Loucy (cell line): ENCODE data around the gene ARL5A.

Experiments used
- EZH2phosphoT487 ChIP-seq: fragments of 200-600 bp; IDR thresholded peaks from 2 replicates; pipeline ENCODE4 v1.6.1; 2018; ENCODE audit warnings: antibody characterized with exemption, mild to moderate bottlenecking, moderate library complexity, borderline replicate concordance
- TF ChIP-seq, protein P1 (sequence below): fragments of 200-600 bp; sonication (generic); conservative IDR thresholded peaks from 2 replicates; pipeline ENCODE4 v1.5.1; 2014; ENCODE audit warnings: mild to moderate bottlenecking, antibody characterized with exemption, low read length

DNA sequence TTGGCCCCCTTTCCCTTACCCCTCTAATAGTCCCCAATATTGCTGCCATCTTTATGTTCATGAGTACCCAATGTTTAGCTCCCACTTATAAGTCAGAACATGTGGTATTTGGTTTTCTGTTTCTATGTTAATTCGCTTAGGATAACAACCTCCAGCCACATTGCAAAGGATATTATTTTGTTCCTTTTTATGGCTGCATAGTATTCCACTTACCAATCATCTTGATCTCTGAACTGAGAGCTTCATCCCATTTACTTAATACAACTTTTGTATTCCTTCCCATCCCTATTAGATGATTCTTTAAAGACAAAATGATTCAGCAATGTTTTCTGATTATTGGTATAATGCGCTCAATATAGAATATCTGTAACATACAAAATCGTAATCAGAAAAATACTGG lies 36.7 kb downstream of the ARL5A start:
- TF ChIP-seq EZH2phosphoT487 = no peak
- TF ChIP-seq, protein P1, sequence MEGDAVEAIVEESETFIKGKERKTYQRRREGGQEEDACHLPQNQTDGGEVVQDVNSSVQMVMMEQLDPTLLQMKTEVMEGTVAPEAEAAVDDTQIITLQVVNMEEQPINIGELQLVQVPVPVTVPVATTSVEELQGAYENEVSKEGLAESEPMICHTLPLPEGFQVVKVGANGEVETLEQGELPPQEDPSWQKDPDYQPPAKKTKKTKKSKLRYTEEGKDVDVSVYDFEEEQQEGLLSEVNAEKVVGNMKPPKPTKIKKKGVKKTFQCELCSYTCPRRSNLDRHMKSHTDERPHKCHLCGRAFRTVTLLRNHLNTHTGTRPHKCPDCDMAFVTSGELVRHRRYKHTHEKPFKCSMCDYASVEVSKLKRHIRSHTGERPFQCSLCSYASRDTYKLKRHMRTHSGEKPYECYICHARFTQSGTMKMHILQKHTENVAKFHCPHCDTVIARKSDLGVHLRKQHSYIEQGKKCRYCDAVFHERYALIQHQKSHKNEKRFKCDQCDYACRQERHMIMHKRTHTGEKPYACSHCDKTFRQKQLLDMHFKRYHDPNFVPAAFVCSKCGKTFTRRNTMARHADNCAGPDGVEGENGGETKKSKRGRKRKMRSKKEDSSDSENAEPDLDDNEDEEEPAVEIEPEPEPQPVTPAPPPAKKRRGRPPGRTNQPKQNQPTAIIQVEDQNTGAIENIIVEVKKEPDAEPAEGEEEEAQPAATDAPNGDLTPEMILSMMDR = no peak
